Inferior parietal cortex (tissue), 1 donor: Measurements from ENCODE around the gene ZNF609.
"Not testable (repeated sequence)": the region's sequence is repeated elsewhere in the genome, so short reads cannot be mapped to it uniquely, and the experiment has no call there.

Source experiments
- DNase-seq: peaks from one replicate; pipeline ENCODE4 v3.0.0-alpha.2; 2016; ENCODE audit errors: extremely low spot score

ZNF609 gene

GRCh38 chr15:64622410-64623260, 162.3 kb downstream of the ZNF609 start:
- no peak for DNase-seq

DNA sequence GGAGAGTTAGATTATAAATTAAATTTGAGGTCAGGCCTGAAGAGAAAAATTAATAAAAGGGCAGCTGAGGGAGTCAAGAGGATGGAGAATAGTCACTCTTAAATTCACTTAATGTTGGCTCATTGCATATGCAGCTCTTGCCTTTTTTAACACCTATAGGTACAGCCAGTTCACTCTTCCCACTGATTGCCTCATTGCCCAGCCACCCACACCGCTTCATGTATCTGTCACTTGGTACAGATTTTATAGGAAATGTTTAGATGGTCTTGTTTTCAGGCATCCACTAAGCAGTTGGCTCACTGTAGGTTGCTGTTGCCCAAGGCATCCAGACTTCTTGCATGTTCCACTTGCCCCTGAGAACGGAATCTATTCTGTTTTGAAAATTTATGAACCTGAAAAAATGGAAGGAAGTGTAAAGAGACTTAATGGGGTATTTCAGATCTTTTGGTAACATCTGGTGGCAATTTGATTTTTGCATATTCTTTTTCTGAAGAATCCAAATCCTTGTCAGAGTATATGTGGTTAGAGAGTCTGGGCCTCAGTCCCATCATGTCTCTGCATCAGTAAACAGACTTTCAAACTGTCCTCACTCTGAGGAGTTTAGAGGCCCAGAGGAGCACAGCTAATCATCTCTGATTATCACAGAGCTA, 163.1 kb downstream of the ZNF609 start:
- no peak for DNase-seq

DNA sequence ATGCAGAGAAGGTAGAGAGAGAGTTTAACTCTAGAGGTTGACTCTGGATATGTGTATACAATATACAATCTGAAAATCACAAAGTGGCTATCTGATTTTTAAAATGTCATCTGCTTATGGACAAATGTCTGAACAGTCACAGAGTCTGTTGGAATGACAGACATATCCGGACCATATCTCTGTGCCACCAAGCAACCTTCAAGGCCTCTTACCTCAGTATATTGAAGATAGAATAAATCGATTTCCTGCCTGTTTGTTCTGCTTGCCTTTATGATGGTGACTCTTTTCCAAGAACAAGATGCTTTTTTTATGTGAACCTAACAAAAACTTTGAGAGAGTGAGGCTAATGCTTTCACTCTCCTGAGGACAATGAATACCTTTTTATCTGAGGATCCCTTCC, 163.9 kb downstream of the ZNF609 start:
- DNase-seq, result no peak

DNA sequence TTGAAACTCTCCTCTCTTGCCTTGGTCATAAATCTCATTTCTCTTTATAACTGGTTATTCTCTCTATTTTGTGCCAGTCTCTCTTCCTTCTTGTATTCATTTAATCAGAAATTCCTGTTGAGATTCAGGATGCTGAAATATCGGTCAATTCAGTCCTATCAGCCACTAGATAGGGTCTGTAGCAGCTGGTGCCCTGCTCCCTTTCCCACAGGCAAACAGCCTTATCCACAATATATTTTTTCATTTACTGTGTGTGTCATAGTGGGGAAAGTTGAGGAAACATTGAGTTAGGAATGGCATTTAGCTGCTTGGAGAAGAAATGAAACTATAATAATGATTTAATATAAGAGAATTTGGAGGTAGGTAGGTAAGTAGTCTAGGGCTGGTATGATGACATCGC, 168.7 kb downstream of the ZNF609 start:
- no peak for DNase-seq

- no peak for DNase-seq
Measured at GRCh38 chr15:64630396-64631107, 170.2 kb downstream of the ZNF609 start.

GRCh38 chr15:64632639-64633038, 172.3 kb downstream of the ZNF609 start:
- not testable (repeated sequence) for DNase-seq

DNA sequence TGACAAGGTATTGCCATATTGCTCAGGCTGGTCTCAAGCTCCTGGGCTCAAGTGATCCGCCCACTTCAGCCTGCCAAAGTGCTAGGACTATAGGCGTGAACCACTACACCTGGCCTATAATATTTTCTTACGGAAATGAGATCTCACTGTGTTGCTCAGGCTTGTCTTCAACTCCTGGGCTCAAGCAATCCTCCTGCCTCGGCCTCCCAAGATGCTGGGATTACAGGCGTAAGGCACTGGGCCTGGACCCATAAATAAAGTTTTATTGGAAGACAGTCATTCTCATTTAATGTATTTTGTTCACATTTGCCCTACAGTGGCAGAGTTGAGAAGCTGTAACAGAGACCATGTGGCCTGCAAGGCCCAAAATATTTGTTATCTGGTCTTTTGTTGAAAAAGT, 173.0 kb downstream of the ZNF609 start:
- DNase-seq, result no peak

GRCh38 chr15:64634027-64634426, 173.6 kb downstream of the ZNF609 start:
- no peak for DNase-seq

- no peak for DNase-seq
Measured at GRCh38 chr15:64634576-64635498, 174.5 kb downstream of the ZNF609 start.

- no peak for DNase-seq
Measured at GRCh38 chr15:64635499-64636495, 175.4 kb downstream of the ZNF609 start.

DNA sequence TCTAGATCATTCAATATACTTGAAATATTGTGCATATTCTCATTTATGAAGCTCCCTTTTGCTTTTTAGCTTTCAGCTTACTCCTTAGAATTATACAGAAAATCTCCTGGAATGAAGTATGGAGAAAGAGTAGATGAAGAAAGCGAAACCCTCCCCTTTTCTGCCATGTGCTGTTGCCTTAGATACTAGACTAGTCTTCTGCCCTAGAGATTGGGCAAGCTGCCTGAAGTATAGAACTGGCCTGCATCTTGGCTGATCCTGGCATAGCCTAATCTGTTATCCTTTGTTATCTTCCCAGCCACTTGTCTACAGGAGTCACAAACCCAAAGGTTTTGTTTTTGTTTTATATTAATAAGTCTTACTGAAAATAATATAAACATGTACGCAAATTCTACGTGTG, 176.2 kb downstream of the ZNF609 start:
- no peak for DNase-seq

DNA sequence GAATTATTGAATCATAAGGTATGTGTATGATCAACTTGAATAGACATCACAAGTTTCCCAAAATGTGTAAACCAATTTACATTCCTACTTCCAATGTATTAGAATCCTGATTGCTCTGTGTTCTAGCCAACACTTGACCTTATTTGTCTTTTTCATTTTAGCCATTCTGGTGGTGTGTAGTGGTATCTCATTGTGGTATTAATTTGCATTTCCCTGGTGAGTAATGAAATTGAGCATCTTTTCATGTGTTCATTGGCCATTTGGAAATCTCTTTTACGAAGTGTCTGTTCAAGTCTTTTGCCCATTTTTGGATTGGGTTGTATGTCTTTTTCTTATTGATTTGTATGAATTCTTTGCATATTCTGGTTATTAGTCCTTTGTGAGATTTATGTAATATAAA, 177.0 kb downstream of the ZNF609 start:
- DNase-seq, result no peak

DNA sequence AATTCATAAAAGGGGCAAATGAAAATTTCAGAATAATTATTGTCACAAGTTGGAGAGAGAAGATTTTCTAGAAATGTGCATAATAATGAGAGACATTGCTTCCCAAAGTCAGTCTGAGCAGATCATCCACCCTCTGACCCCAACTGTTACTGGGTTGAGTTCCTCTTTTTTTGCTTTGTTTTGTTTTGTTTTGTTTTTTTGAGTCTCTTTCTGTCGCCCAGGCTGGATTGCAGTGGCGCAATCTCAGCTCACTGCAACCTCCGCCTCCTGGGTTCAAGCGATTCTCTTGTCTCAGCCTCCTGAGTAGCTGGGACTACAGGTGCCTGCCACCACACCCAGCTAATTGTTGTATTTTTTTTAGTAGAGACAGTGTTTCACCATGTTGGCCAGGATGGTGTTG, 179.4 kb downstream of the ZNF609 start:
- DNase-seq, result not testable (repeated sequence)

- DNase-seq, result no peak
Measured at GRCh38 chr15:64640146-64640871, 179.9 kb downstream of the ZNF609 start.

- no peak for DNase-seq
Measured at GRCh38 chr15:64642875-64643274, 182.5 kb downstream of the ZNF609 start.

DNA sequence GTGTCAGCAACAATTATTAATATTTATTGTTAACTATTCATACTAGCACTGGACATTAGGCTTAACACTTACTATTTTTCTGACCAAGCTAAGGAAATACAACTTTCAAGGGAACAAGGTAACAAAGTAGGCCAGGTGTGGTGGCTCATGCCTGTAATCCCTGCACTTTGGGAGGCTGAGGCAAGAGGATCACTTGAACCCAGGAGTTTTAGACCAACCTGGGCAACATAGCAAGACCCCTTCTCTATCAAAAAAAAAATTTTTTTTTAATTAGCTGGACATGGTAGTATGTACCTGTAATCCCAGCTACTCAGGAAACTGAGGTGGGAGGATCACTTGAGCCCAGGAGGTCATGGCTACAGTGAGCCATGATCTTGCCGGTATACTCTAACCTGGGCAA, 183.3 kb downstream of the ZNF609 start:
- no peak for DNase-seq

GRCh38 chr15:64644811-64645210, 184.4 kb downstream of the ZNF609 start:
- DNase-seq, result not testable (repeated sequence)

- no peak for DNase-seq
Measured at GRCh38 chr15:64645995-64646394, 185.6 kb downstream of the ZNF609 start.

- no peak for DNase-seq
Measured at GRCh38 chr15:64647367-64647766, 187.0 kb downstream of the ZNF609 start.

DNA sequence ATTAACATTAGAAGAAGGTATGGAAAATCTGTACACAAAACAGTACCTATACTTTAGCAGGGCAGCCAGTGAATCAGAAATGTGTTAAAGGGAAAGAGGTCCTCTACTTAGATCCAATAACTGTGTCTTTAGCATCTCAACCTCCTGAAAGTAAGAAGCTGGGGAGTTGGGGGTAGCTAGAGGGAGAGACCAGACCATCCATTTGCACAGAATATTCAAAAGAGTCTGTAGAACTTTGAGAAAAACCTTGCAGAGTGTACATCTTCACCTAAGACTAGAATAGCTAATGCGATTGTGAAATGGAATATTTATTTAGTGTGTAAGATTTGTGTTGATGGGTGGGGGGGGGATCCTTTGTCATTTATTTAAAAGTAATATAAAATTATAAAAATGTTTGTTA, 190.2 kb downstream of the ZNF609 start:
- DNase-seq, result no peak
